ENCODE results near the gene MVB12A.

MVB12A gene

DNA sequence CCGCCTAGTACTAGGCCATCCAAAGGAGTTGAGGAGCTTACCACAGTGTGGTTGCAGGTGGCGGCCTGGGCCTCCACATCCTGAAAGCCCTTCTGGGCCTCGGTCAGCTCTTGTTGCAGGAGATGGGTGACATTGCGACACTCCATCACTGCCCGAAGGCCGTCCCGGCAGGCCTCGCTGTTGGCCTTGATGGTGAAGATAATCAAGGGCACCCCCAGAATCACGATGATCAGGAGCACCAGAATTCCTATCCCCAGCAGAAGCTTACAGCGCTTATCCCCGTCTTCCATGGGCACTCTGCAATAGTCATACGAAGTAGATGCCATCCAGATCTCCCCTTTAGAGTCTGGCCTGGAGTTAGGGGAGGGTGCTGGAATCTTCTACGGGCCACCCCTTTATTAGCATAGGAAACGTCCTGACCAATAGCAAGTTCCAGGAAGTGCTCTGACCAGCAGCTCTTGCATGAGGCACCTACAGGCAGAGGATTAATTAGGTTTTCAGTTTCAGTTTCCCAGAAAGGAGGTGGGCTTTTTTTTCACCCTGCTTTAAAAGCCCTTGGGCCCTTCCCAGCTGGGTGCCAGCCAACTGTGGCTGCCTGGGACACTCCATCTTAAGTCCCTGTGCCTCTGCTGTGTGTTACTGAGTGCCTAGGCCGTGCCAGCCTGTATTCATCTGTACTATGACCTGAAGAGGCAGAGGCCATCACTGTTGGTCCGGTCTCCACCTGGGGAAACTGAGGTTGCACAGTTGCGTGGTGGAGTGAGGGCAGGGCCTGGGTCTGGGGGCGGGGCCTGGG, 14.4 kb upstream of the MVB12A start, which contains the start of gene BST2:
BST2 (minus strand) TSS at position 381 of the 796 bp plus-strand sequence; CDS start at position 326, 55 bp downstream.
- peak; percentile 85 for DNase-seq

DNA sequence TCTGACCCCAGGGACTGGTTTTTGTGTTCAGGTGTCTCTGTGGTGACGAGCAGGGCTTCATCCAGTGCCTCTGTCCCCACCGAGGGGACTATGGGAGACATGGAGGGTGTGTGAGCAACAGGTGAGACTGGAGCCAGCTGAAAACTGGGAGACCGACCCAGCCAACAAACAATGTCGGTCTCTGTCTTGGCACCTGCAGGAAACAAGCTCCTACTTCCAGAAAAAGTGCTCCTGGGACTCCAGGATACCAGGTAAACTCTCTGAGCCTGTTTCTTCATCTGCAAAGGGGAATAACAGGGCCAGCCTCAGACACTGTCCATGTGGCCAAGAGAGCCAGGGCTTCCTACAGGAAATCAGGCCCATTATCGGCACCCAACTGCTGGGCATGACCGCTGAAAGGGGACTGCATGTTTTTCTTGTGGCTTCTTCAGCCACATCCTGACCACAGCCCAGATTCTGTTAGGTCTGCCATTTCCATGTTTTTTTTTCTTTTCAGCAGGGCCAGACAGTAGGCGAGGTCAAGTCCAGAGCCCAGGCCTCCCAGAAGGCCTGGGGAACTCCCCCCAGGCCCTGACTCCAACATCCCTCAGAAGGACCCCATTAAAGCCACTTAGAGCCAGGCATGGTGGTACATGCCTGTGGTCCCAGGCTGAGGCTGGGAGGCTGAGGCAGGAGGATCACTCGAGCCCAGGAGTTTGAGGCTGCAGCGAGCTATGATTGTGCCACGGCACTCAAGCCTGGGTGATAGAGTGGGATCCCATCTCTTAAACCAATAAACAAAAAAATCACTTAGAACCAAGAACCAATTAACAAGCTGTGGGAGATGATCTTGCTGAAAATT, 13.6 kb upstream of the MVB12A start:
- DNase-seq: peak; percentile 71

DNA sequence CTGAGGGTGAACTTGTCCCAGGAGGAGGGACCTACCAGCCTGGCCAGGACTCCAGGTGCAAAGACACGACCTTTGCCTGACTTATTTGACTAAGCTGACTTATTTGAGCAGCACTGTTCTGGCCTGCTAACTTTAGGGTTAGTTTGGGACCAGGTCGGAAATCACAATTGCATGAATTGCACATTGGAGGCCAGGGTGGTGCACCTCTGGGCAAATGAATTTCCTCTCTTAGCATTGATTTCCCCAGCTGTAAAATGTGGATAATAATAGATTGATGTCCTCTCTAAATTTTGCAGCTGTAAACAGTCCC, 13.0 kb upstream of the MVB12A start:
- no peak for DNase-seq

DNA sequence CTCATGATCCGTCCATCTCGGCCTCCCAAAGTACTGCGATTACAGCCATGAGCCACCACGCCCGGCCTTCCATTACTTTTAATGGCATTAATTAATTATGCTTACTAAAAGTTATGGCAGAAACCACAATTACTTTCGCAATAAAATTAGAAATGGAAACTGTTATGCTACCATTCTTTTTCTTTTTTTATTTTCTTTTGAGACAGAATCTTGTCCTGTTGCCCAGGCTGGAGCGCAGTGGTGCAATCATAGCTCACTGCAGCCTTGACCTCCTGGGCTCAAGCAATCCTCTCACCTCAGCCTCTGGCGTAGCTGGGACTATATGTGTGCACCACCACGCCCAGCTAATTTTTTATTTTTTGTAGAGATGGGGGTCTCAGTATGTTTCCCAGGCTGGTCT, 9.9 kb upstream of the MVB12A start:
- DNase-seq: no peak

DNA sequence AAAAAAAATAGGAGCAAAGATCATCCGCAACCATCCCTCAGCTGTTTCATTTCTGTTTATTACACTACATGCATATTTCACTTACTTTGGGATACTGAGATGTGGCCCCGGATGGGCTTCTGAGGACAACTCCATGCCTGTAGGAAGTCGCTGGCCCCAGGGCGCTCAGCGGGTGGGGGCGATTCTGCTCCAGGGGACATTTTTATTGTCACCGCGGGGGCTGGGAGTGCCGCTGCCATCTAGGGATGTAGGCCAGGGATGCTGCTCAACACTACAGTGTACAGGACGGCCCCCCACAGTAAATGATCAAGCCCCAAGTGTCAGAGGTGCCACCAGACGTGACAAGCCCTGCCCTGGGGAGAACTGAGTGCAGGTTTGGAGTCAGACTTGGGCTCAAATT, 8.0 kb upstream of the MVB12A start:
- no peak for DNase-seq

DNA sequence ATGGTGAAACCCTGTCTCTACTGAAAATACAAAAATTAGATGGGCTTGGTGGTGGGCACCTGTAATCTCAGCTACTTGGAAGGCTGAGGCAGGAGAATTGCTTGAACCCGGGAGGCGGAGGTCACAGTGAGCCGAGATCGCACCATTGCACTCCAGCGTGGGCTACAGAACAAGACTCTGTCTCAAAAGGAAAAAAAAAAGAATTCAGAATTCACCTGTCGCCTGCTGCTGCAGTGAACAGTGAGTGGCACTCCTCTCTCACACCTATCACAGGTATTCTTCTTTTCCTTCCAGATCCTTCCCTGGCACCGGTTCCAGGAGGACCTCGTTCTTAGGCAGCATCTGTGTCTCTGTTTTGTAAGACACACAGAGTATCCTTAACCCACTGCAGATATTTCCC, 5.8 kb upstream of the MVB12A start:
- no peak for DNase-seq

DNA sequence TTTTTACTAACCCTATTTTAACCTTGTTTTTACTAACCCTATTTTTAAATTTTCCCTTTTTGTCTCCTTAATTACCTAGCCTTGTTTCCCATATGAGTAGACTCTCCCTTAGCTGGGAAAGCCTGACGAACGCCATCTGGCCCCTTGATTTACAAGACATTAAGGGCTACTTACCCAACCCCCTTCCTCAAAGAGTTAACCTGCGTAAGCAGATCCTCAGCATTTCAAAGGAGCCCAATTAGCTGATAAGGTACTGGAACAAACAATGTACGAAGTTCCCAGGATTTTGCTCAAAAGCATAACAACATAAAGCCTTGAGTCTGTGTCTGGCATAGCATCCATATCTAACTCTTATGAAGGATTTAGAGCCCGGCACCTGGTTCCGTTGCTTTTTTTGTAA, 4.7 kb upstream of the MVB12A start:
- DNase-seq: no peak

DNA sequence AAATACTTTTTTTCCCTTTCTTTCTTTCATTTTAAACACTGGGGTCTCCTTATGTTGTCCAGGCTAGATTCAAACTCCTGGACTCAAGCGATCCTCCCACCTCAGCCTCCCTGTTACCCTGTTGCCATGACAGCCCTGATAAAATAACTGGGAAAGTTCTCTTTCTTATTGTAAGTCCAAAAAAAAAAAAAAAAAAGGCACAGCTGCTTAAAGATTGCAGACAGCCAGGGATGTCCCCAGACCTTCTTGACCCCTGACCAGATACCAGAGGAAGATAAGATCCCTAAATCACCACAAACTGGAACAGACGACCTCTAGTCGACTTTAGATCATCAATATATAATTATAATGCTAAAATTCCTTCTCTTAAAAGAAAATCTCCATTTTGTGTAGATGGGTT, 1.1 kb upstream of the MVB12A start:
- DNase-seq: no peak

DNA sequence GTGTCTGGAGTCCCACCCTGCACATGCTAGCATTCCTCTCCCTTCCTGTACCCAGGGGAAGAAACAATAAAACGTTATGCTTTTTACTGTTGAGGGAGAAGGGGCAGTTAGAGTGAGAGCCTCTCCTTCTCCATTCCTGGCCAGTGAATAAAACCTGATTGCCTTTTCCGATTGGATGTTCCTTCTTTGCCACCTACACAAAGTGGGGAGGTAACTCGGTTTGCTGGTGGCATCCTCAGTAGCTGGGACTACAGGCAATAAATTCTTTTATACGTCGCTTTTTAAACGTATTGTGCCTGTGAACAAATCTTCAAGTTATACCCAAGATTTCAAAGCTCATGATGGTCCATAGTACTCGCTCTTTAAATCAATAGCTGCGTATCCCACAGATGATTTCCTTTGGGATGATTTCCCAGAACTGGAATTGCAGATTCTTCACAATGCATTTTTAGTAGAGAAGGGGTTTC, 660 bp upstream of the MVB12A start:
- no peak for DNase-seq

DNA sequence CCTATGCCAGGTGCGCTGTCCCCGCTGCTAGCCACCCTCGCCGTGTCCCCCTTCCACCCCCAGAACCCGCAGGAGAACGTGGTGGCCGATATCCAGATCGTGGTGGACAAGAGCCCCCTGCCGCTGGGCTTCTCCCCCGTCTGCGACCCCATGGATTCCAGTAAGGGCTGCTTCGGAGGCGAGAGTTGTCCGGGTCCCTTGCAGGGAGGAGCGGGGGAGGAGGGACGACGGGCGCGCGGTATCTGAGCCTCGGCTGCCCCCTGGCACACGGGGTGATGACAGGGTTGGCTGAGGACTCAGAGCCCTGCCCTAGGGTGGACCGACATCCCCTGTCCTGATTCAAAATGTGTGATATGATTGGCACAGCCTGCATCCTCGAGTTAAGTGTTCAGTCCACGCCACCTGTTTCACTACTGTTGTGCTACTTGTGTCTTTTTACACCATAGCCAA, 653 bp downstream of the MVB12A start:
- peak; percentile 41 for DNase-seq

DNA sequence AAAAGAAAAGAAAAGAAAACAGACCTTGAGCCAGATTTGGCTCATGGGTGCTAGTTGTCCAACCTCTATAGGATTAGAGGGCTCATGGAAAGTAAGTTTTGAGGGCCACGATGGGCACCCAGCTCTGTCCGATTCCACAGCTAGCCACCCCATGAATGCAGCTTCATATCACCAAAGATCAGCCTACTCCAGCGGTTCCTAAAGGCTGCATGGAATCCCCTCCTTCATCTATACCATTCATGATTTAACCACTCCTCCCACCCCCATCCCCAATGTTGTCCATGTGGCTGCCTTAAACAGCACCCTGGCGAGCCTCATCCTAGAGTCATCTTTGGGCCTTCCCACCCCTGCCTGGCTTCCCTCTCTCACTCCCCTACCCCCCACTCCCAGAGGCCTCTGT, 2.1 kb downstream of the MVB12A start:
- no peak for DNase-seq

DNA sequence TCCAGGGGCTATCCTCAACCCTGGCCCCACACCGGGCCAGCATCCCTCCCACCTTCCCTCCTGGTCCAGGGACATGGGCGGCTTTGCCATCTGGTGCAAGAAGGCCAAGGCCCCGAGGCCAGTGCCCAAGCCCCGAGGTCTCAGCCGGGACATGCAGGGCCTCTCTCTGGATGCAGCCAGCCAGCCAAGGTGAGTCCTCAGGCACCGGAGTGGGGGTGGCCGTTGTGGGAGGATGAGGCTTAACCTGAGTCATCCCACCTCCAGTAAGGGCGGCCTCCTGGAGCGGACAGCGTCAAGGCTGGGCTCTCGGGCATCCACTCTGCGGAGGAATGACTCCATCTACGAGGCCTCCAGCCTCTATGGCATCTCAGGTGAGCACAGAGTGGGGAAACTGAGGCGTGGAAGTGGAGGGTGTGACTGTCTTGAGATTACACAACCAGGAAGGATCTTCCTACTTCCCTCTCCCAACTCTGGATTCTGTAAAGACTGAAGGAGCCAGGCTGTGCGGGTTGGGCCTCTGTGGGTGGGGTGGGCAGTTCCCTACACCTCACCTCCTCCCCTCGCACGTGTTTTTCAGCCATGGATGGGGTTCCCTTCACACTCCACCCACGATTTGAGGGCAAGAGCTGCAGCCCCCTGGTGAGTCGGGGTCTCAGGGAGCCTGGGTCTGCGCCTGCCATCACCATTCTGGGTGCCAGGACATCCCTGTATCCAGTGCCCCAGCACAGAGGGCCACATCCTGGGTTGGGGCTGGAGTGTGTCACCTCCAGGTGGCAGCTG, 3.8 kb downstream of the MVB12A start:
- no peak for DNase-seq

DNA sequence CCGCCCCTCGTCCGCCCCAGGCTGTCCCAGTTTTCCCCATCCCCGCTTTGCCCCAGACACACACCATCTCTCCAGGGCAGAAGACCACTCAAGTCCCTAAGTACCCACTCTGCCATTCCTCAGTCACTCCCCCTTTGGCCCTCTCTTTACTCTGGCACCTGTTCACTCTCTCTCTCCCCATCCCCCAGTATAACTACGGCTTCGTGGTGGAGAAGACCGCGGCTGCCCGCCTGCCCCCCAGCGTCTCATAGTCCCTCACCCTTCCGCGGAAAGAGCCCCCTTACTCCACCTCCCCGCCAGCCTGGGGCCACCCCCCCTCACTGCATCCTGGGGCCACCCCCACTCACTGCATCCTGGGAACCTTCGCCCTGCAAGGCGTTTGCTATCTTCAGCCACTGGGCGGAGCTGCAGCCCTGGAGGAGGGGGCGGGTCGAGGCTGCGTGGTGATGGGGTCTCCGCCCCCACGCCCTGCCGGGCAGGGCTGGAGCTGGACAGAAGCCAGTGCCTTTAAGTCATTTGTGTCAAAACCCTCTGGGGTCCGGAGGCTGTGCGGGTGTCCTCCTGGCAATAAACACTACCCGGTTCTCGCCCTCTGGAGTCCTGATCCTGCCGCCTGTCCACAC, 5.0 kb downstream of the MVB12A start:
- DNase-seq: peak; percentile 59

DNA sequence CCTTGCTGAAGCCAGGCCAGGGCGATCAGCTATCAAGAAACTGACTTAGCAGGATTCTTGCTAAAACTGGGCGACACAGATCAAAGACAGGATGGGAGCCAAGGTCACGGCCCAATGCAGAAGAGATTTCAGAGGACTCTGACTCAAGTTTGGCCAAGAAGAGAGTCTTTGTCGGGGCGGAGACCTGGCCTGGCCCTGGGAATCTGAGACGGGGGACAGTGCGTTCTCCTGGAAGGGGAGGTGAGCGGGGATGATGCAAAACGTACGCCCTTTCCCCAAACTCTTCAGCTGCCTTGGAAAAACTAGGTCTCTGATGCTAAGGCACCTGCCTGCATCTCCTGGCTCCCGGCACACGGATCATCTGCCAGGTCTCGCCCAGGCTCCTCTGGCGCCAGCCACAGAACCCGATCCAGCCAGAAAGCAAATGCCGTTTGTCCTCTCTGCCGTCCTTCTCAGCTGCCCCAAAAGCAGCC, 9.8 kb downstream of the MVB12A start:
- DNase-seq: no peak

DNA sequence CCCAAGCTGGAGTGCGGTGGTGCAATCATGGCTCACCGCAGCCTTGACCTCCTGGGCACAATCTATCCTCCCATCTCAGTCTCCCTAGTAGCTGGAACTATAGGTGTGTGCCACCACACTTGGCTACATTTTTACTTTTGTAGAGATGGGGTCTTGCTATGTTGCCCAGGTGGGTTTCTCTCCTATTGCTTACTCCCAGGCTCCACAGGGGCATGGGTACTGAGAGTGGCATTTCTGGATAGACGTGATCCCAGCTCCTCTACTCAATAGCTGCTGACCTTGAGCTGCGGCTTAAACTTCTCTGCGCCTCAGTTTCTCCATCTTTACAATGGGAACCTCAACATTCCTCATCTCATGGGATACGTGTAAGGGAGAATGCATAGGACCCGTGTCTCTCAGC, 11.6 kb downstream of the MVB12A start:
- DNase-seq: no peak

DNA sequence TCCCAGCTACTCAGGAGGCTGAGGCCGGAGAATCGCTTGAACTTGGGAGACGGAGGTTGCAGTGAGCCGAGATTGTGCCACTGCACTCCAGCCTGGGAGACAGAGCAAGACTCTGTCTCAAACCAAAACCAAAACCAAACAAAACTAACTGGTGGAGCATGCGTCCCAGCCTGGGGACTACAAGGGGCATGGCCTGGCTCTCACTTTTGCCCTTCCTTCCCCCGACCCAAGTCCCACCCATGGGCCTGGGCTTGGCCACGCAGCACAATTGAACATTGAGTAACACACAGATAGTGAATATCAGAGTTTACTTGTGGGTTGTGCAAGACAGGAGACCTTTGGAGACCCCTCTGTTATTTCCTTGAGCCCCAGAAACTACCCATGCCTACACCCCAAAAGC, 15.4 kb downstream of the MVB12A start:
- DNase-seq: no peak

DNA sequence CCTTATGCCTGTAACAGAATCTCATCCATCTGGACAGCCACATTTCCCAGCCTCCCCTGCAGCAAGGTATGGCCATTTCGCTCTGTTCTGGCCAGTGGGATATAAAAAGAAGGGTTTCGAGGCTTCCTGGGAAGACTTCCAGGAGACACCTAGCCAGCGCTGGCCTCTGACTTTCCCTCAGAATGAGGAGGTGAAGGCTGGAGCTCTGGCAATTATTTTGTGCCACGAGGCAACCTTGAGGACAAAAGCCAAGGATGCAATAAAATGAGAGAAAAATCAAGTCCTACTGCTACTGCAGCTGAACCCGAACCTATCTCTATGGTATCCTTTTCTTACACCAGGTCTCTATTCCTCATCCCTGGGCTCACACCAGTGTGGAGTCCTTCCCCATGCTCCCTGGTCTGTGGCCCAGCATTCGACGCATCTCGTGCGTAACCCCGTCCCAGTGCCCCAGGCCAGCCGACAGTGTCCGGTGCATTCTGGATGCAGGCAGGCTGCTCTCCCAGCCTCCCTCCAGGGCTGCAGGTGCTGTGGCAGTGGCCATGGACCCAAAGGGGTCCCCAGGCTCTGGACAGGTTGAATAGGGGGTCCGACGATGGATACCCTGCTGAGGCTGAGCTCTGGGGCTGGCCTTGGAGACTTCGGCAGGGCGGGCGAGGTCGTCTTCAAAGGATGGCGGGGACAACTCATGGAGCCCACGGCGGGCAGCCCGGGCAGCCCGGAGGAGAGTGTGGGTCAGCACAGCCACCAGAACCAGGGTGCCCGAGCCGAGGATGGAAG, 16.4 kb downstream of the MVB12A start:
- DNase-seq: no peak

DNA sequence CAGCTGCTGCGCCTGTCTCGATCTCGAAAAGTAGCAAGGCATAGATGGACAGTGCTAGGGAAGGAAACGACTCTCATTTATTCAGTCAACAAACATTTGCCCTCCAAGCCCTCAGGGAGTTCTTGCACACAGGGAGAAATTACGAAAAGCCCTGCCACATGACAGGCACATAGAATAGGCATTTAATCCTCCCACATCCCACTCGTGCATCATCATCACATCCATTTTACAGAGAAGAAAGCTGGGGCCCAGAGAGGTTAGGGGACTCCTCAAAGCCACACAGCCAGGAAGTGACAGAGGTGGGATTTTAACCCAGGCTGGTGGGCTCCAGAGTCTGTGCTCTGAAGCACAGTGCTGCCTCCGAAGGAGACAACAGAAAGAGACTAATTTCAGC, 17.0 kb downstream of the MVB12A start:
- no peak for DNase-seq

DNA sequence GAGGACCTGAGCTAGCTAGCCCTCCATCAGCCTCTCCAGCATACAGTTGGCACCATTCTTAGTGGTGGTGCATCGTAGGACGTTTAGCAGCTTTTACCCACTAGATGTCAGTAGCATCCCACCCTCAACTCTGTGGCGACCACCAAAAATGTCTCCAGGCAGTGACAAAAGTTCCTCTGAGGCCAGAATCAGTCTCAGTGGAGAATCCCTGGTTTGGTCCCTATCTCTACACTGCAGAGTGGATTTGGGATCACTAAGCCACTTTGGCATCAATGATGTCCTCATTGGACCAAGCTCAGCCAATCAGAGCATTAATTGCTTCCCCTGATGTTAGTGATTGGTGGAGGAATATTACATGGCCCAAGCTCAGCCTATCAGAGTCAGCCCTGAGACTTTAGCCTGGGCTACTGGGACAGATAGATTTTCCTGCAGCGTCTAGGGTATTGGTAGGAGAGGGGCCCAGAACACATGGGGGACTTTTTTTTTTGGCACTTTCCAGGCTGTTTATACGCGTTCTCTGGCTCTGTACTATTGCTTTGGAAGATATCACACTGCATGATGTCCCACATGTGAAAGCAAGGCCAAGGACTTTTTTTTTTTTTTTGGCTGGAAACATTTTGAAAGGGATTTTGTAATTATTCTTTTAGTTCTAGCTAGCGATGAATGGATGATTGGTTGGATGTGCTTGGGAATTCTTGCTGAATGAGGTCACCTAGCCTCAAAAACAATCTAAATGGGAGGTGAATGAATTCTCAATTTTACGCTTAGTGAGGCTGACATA, 21.6 kb downstream of the MVB12A start:
- DNase-seq: peak; percentile 42

DNA sequence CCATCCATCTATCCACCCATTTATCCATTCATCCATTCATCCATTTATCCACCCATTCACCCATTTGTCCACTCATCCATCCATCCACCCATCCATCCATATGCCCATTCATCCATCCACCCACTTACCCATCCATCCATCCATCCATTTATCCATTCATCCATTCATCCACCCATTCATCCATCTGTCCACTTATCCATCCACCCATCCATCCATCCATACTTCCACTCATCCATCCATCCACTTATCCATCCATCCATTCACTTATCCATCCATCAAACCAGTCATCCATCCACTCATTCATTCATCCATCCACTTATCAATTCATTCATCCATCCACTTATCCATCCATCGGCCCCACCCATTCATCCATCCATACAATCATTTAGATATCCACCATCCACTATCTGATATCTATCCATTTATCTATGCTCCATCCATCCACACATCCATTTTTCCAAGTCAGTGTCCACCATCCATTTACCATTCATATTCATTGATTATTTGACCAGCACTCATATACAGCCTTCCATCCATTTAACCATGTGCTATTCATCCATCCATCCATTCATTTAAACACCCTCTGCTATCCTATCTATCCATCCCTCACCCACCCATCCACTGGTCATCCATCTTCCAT, 25.8 kb downstream of the MVB12A start:
- no peak for DNase-seq

DNA sequence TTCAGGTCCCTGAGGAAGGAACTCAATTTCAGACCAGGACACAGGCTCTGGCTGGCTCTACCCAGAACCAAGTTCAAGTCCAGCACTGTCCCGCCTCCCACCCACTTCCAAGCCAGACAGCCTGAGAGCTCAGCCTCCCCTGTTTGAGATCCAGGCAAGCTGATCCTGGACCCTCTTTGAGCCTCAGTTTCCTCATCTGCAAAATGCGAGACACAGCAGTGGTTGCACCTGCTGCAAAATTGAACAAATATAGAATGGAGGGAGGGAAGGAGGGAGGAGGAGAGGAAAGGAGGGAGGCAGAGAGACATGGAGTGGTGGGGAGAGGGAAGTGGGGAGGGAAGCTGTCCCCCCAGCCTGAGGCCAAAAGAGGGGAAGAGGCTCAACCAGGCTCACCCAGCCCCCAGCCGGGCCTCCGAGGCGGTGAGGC, 27.9 kb downstream of the MVB12A start:
- no peak for DNase-seq

Measured in activated CD4-positive, alpha-beta T cell treated with anti-CD3 and anti-CD28 coated beads, Interleukin-2, Interleukin-6, amounts not matched to agents 100 ng/mL and 50 ng/mL, durations not matched to agents 16 hours and 8 hours (primary cell).